DOHH2 (cell line): ENCODE measurements around the gene CHAC2.

Experiments used
- EZH2phosphoT487 ChIP-seq: fragments of 200-600 bp; sonication (generic); IDR thresholded peaks from 2 replicates; pipeline ENCODE4 v1.6.1; 2017; ENCODE audit warnings: borderline replicate concordance, mild to moderate bottlenecking, antibody characterized with exemption, low read length, moderate library complexity, mixed read lengths
- TF ChIP-seq, protein P1 (sequence below): fragments of 200-600 bp; sonication (generic); IDR thresholded peaks from one replicate; pipeline ENCODE4 v1.5.1; 2014; ENCODE audit warnings: antibody characterized with exemption, mild to moderate bottlenecking, low read depth, low read length; ENCODE audit not compliant: poor library complexity, severe bottlenecking

DNA sequence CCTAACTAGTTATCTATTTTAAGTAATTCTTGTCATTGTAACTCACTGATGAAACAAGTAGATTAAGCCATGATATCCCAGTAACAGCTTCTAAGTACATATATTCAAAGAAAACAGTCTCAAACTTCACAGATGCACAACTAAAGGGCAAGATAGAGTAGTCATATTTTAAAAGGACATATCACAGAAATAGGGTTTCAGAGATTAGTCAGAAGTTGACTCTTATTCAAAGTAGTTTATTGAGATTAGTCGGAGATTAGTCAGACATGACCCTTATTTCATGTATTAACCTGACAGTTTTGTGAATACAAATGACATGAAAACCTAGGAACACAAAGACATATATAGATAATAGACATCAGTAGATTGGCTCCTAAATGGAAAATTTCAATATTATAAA lies 15.9 kb upstream of the CHAC2 start:
- TF ChIP-seq EZH2phosphoT487 = no peak
- TF ChIP-seq, protein P1, sequence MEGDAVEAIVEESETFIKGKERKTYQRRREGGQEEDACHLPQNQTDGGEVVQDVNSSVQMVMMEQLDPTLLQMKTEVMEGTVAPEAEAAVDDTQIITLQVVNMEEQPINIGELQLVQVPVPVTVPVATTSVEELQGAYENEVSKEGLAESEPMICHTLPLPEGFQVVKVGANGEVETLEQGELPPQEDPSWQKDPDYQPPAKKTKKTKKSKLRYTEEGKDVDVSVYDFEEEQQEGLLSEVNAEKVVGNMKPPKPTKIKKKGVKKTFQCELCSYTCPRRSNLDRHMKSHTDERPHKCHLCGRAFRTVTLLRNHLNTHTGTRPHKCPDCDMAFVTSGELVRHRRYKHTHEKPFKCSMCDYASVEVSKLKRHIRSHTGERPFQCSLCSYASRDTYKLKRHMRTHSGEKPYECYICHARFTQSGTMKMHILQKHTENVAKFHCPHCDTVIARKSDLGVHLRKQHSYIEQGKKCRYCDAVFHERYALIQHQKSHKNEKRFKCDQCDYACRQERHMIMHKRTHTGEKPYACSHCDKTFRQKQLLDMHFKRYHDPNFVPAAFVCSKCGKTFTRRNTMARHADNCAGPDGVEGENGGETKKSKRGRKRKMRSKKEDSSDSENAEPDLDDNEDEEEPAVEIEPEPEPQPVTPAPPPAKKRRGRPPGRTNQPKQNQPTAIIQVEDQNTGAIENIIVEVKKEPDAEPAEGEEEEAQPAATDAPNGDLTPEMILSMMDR = no peak
